Chondrocyte (in vitro differentiated cells): ENCODE measurements around the gene UTS2. TPM values are rescaled to one million over a fixed set of nuclear protein-coding genes. Genes with fewer than 3 reads are reported as not detected.

Experiments
- DNase-seq: peaks from one replicate; pipeline ENCODE4 v3.0.0; 2021; ENCODE audit warnings: mixed read lengths, low spot score
- H3K27ac Mint-ChIP-seq: one replicate; pipeline ENCODE4 v1.8.0; 2021; ENCODE audit warnings: mild to moderate bottlenecking, moderate library complexity, mixed read lengths; ENCODE audit not compliant: unreplicated experiment
- H3K27me3 Mint-ChIP-seq: 2 replicates; pipeline ENCODE4 v1.8.0; 2021; ENCODE audit warnings: low read depth, mixed read lengths
- H3K36me3 Mint-ChIP-seq: 2 replicates; pipeline ENCODE4 v1.8.0; 2021; ENCODE audit warnings: low read depth, mixed read lengths
- H3K4me1 Mint-ChIP-seq: 2 replicates; pipeline ENCODE4 v1.8.0; 2021; ENCODE audit warnings: low read depth, mild to moderate bottlenecking, mixed read lengths
- H3K4me3 Mint-ChIP-seq: one replicate; pipeline ENCODE4 v1.8.0; 2021; ENCODE audit warnings: mild to moderate bottlenecking, moderate library complexity, mixed read lengths; ENCODE audit not compliant: unreplicated experiment
- H3K9me3 Mint-ChIP-seq: 2 replicates; pipeline ENCODE4 v1.8.0; 2021; ENCODE audit warnings: low read depth, mixed read lengths
- total RNA-seq: library from RNA; stranded (reverse); gene quantifications from 3 replicates; pipeline ENCODE4 v1.2.1, GENCODE V29; 2021
- TF ChIP-seq, protein P1 (sequence below): fragments of 200-600 bp; sonication (generic); IDR thresholded peaks from 2 replicates; pipeline ENCODE4 v1.5.0; 2021; ENCODE audit warnings: antibody characterized with exemption, mild to moderate bottlenecking, moderate library complexity

UTS2 gene
- total RNA-seq, 1 donor from 2014 or later, result not detected

DNA sequence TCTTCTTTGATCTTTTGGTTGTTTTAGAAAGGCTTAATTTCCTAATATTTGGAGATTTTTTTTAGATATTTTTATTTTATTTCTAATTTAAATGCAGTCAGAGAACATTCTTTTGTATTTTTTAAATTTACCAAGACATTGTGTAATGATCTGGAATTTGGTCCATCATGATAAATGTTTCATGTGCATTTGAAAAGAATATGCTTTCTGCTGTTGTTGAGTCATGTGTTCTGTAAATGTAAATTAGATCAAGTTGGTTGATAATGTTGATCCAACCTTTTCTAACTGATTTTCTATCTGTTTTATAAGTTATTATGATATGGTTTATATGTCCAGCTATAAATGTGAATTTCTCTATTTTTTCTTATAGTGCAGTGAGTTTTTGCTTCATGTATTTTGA, 19.8 kb downstream of the UTS2 start:
- no peak for DNase-seq
- no peak overlapping the region for H3K27ac Mint-ChIP-seq
- H3K4me1 Mint-ChIP-seq, result no peaks in the 10 kb centered on the region
- H3K27me3 Mint-ChIP-seq, result no peaks in the 10 kb centered on the region
- peaks cover 20% of the 10 kb centered on the region for H3K36me3 Mint-ChIP-seq
- TF ChIP-seq, protein P1, sequence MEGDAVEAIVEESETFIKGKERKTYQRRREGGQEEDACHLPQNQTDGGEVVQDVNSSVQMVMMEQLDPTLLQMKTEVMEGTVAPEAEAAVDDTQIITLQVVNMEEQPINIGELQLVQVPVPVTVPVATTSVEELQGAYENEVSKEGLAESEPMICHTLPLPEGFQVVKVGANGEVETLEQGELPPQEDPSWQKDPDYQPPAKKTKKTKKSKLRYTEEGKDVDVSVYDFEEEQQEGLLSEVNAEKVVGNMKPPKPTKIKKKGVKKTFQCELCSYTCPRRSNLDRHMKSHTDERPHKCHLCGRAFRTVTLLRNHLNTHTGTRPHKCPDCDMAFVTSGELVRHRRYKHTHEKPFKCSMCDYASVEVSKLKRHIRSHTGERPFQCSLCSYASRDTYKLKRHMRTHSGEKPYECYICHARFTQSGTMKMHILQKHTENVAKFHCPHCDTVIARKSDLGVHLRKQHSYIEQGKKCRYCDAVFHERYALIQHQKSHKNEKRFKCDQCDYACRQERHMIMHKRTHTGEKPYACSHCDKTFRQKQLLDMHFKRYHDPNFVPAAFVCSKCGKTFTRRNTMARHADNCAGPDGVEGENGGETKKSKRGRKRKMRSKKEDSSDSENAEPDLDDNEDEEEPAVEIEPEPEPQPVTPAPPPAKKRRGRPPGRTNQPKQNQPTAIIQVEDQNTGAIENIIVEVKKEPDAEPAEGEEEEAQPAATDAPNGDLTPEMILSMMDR, result no peak
- peaks cover 7% of the 10 kb centered on the region for H3K9me3 Mint-ChIP-seq
- no peak overlapping the region for H3K4me3 Mint-ChIP-seq

DNA sequence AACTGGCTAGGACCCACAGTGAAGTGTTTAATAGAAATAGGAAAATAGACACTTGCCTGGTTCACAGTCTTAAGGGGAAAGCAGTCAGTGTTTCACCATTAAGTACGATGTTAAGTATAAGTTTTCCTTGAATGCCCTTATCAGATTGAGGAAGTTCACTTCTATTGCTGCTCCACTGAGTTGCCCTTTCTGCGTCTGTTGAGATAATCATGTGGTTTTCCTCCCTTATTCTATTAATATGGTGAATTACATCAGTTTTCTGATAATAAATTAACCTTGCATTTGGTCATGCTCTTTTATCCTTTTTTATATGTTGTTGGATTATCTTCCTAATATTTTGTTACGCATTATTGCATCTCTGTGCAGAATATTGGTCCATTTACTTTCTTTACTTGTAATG, 21.4 kb downstream of the UTS2 start:
- Mint-ChIP-seq H3K4me1 (no peaks in the 10 kb centered on the region), H3K27ac (no peak overlapping the region), H3K36me3 (peaks cover 20% of the 10 kb centered on the region), H3K4me3 (no peak overlapping the region), H3K9me3 (peaks cover 4% of the 10 kb centered on the region), H3K27me3 (no peaks in the 10 kb centered on the region)
- TF ChIP-seq, protein P1, result no peak
- DNase-seq, result no peak

DNA sequence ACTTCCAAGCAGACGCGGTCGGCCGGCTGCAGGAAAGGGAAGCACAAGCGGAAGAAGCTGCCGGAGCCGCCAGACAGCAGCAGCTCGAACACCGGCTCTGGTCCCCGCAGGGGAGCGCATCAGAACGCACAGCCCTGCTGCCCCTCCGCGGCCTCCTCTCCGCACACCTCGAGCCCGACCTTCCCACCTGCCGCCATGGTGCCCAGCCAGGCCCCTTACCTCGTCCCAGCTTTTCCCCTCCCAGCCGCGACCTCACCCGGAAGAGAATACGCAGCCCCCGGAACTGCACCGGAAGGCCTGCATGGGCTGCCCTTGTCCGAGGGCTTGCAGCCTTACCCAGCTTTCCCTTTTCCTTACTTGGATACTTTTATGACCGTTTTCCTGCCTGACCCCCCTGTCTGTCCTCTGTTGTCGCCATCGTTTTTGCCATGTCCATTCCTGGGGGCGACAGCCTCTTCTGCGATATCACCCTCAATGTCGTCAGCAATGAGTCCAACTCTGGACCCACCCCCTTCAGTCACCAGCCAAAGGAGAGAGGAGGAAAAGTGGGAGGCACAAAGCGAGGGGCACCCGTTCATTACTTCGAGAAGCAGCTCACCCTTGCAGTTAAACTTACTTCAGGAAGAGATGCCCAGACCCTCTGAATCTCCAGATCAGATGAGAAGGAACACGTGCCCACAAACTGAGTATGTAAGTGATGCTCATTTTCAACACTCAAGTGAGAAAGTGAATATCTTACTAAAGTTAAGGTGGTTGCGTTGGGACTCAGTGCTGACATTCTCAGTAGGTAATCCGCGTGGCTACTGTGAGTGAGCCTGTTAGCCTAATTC, 25.5 kb downstream of the UTS2 start:
- TF ChIP-seq, protein P1, result no peak
- Mint-ChIP-seq H3K27me3 (no peaks in the 10 kb centered on the region), H3K4me3 (no peak overlapping the region), H3K36me3 (peaks cover 20% of the 10 kb centered on the region), H3K27ac (no peak overlapping the region), H3K4me1 (no peaks in the 10 kb centered on the region), H3K9me3 (no peaks in the 10 kb centered on the region)
- no peak for DNase-seq

DNA sequence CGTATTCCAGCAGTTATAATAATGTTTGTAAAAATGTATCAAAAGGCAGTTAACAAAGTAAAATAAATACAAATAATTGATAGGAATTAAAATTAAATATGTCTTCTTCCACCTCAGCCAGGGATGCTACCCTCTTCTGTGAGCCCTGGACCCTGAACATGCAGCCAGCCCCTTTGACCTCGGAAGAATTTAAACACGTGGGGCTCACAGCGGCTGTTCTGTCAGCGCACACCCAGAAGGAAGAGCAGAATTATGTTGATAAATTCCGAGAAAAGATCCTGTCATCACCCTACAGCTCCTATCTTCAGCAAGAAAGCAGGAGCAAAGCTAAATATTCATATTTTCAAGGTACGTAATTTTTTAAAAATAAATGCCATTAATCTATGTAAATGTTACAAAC, 26.5 kb downstream of the UTS2 start:
- H3K9me3 Mint-ChIP-seq, result no peaks in the 10 kb centered on the region
- H3K4me1 Mint-ChIP-seq, result no peaks in the 10 kb centered on the region
- H3K36me3 Mint-ChIP-seq, result peaks cover 18% of the 10 kb centered on the region
- DNase-seq, result no peak
- TF ChIP-seq, protein P1, result no peak
- no peaks in the 10 kb centered on the region for H3K27me3 Mint-ChIP-seq
- no peak overlapping the region for H3K27ac Mint-ChIP-seq
- H3K4me3 Mint-ChIP-seq, result no peak overlapping the region

DNA sequence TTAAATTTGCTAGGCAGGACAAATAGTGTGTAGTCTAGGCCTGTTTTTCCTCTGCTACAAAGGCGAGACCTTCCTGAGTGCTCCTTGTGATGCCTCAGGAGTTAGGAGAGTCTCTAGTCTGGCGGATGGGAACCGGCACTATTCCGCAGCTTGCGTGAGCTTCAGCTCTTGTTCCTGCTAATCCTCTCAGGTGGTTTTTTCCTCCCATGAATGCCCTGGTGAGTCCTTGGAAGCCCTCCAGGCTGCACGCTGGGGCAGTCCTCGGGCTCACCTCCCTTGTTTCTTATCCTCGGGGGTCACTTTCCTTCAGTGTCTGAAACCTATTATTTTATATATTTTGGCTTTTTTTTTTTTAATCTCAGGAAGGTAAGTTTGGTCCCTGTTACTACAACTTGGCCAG, 28.2 kb downstream of the UTS2 start:
- no peaks in the 10 kb centered on the region for H3K9me3 Mint-ChIP-seq
- H3K4me1 Mint-ChIP-seq, result no peaks in the 10 kb centered on the region
- no peaks in the 10 kb centered on the region for H3K27me3 Mint-ChIP-seq
- H3K4me3 Mint-ChIP-seq, result no peak overlapping the region
- no peak overlapping the region for H3K27ac Mint-ChIP-seq
- peaks cover 17% of the 10 kb centered on the region for H3K36me3 Mint-ChIP-seq
- no peak for DNase-seq
- TF ChIP-seq, protein P1, result no peak
